ENCODE measurements around the gene NREP. TPM values are rescaled to one million over a fixed set of nuclear protein-coding genes. Genes with fewer than 3 reads are reported as not detected.
A peak's percentile ranks its signal among the peaks of the same experiment; 100 is the strongest.

NREP gene
- total RNA-seq, 1 experiment from 2014 or later: 163 TPM

DNA sequence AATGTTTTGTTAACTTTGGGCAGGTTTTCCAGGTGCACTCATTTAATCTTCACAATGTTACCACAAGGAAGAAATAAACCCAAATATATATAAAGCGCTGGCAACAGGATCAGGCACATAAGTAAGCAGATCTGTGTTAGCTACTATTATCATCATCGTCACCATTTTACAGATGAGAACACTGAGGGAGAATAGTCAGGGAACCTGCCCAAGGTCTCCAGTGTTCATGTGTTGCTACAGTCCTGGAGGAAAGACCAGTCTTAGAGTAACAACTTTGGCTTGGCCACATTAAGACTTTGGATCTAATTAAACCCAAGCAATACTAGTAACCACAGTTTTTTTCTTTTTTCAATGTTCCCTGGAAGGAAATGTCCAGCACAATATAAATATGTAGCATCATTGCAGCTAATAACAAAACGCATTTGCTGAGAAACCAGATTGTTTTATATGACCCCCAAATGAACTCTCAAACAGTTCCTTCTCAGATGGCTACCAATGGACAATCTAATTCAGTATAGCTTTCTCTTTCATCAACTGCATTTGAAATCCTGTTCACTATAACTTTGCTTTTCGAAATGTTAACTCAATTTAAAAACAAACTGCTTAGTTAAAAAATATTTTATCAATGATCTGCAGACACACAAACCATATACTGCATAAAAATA lies 11.8 kb downstream of the NREP start:
- H3K36me3 Mint-ChIP-seq (ENCODE audit: insufficient read depth in 1 of 3, low read depth in 3 of 3): peaks cover 4 to 19% (median 11%) of the 10 kb centered on the region in 3 experiments; a peak in 5 of 7 replicates
- no peaks in the 10 kb centered on the region for H3K9me3 ChIP-seq (ENCODE audit: control insufficient read depth, low read depth, low read length)
- no peak overlapping the region for H3T11ph ChIP-seq (ENCODE audit: low read length)
- no peak overlapping the region for H3K27ac ChIP-seq (ENCODE audit: insufficient read length, low read depth, low read length)
- H3K23me2 ChIP-seq (ENCODE audit: insufficient read length, low read depth, low read length, poor library complexity, severe bottlenecking): no peaks in the 10 kb centered on the region
- no peak overlapping the region for H3K4ac ChIP-seq (ENCODE audit: low read depth, low read length)
- H3K27me3 ChIP-seq (ENCODE audit: insufficient read depth, low read length): no peaks in the 10 kb centered on the region
- no peak overlapping the region for H2AFZ ChIP-seq (ENCODE audit: low read length)
- no peak overlapping the region for H3K14ac ChIP-seq (ENCODE audit: insufficient read depth, low read length)
- H3K23ac ChIP-seq (ENCODE audit: insufficient read length, low read depth, low read length): no peak overlapping the region
- no peaks in the 10 kb centered on the region for H3K27me3 Mint-ChIP-seq (ENCODE audit: low read depth)
- peaks cover 12% of the 10 kb centered on the region; the same call in 1 of the 2 replicates for H3K79me2 ChIP-seq (ENCODE audit: insufficient read depth, low read length)
- H3K56ac ChIP-seq (ENCODE audit: insufficient read length, low read depth, low read length): no peak overlapping the region
- H2BK20ac ChIP-seq (ENCODE audit: low read depth, low read length, poor library complexity, severe bottlenecking): no peak overlapping the region
- H3K4me1 Mint-ChIP-seq: peaks cover 43 to 55% of the 10 kb centered on the region in 2 experiments
- no peak overlapping the region for H2BK12ac ChIP-seq (ENCODE audit: insufficient read length, low read depth, low read length)
- no peak overlapping the region for H3K9ac ChIP-seq (ENCODE audit: extremely low read depth, insufficient read length, low read length)
- TF ChIP-seq, protein P1, sequence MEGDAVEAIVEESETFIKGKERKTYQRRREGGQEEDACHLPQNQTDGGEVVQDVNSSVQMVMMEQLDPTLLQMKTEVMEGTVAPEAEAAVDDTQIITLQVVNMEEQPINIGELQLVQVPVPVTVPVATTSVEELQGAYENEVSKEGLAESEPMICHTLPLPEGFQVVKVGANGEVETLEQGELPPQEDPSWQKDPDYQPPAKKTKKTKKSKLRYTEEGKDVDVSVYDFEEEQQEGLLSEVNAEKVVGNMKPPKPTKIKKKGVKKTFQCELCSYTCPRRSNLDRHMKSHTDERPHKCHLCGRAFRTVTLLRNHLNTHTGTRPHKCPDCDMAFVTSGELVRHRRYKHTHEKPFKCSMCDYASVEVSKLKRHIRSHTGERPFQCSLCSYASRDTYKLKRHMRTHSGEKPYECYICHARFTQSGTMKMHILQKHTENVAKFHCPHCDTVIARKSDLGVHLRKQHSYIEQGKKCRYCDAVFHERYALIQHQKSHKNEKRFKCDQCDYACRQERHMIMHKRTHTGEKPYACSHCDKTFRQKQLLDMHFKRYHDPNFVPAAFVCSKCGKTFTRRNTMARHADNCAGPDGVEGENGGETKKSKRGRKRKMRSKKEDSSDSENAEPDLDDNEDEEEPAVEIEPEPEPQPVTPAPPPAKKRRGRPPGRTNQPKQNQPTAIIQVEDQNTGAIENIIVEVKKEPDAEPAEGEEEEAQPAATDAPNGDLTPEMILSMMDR (conservative IDR thresholded peaks at IDR 0.05): no peak
- peaks cover 3% of the 10 kb centered on the region for H3K79me1 ChIP-seq (ENCODE audit: insufficient read depth, low read depth, low read length, poor library complexity, severe bottlenecking)
- H2BK15ac ChIP-seq (ENCODE audit: low read depth, low read length): no peak overlapping the region
- no peak for DNase-seq
- H4K91ac ChIP-seq (ENCODE audit: insufficient read length, low read depth, low read length): no peak overlapping the region
- H3K9me3 Mint-ChIP-seq: no peaks in the 10 kb centered on the region
- H2BK120ac ChIP-seq (ENCODE audit: low read depth, low read length, poor library complexity, severe bottlenecking): no peak overlapping the region
- peak overlapping the region in 1 of 3 experiments; percentile 23; a peak in 1 of 7 replicates for H3K27ac Mint-ChIP-seq
- H3K4me2 ChIP-seq (ENCODE audit: insufficient read depth, insufficient read length, low read length): no peak overlapping the region
- H4K8ac ChIP-seq (replicated peaks; ENCODE audit: insufficient read length, low read depth, low read length): no peak overlapping the region
- no peak overlapping the region for H3K4me3 Mint-ChIP-seq
- no peak overlapping the region for H3K18ac ChIP-seq (ENCODE audit: insufficient read length, low read depth, low read length)
- WGBS (ENCODE audit: extremely low coverage, insufficient read length, low lambda C conversion rate): no CpG with 5 or more reads among the region's 4 CpGs
- no peak overlapping the region for H2AK5ac ChIP-seq (ENCODE audit: insufficient read length, low read length)
- no peak overlapping the region for H4K5ac ChIP-seq (ENCODE audit: insufficient read length, low read depth, low read length)
- H3K4me1 ChIP-seq (ENCODE audit: insufficient read depth, low read length): peaks cover 25% of the 10 kb centered on the region
- no peak overlapping the region for H2BK5ac ChIP-seq (ENCODE audit: insufficient read length, low read length)
- no peaks in the 10 kb centered on the region for H4K20me1 ChIP-seq (ENCODE audit: control insufficient read depth, insufficient read depth, insufficient read length)
